Uterus (tissue), 2 donors: Measurements from ENCODE around the gene KLB.
A peak's percentile ranks its signal among the peaks of the same experiment; 100 is the strongest.

ENCODE experiments used
- POLR2A ChIP-seq, 2 donors: fragments of 450-650 bp; IDR thresholded peaks; one replicate each; pipeline ENCODE4 v1.6.1; 2016; ENCODE audit warnings: antibody characterized with exemption in 2 of 2, mild to moderate bottlenecking in 1 of 2, moderate library complexity in 1 of 2
- TF ChIP-seq, protein P1 (sequence below), 4 experiments: fragments of 200-600 bp in 2 of 4; fragments of 450-650 bp in 2 of 4; sonication (generic) in 2 of 4; IDR thresholded peaks; one replicate each; pipeline ENCODE4 v1.5.1; 2016 to 2019; ENCODE audit warnings: antibody characterized with exemption in 4 of 4, mild to moderate bottlenecking in 2 of 4, moderate library complexity in 1 of 4

DNA sequence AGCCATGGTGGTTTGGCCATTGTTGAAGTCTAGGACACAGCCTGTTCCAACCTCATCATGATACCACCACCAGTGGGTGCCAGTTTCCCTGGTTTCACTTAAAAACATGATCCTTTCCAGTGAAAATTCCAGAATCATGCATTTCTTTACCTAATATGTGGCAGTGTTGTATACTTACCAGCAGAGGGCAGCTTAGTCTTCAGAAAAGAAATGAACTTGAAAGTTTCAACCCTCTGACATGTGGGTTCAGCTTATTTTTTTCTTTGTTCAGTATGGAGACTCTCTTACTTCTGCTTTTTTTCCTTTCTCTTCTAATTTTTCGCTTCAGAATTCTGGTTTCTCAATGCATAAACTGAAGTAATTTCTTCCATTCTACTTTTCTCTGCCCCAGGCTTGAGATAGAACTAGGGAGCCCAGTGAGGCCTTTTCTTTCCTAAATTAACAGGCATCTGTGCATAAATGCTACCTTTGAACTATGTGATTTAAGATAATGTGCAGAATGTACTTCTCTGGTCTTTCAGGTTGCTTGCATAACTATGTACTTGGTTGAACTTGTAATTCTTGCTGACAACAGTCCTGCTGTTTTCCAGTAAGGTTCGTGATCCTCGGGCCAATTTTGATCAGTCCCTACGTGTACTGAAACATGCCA lies 62.8 kb downstream of the KLB start:
- TF ChIP-seq, protein P1, sequence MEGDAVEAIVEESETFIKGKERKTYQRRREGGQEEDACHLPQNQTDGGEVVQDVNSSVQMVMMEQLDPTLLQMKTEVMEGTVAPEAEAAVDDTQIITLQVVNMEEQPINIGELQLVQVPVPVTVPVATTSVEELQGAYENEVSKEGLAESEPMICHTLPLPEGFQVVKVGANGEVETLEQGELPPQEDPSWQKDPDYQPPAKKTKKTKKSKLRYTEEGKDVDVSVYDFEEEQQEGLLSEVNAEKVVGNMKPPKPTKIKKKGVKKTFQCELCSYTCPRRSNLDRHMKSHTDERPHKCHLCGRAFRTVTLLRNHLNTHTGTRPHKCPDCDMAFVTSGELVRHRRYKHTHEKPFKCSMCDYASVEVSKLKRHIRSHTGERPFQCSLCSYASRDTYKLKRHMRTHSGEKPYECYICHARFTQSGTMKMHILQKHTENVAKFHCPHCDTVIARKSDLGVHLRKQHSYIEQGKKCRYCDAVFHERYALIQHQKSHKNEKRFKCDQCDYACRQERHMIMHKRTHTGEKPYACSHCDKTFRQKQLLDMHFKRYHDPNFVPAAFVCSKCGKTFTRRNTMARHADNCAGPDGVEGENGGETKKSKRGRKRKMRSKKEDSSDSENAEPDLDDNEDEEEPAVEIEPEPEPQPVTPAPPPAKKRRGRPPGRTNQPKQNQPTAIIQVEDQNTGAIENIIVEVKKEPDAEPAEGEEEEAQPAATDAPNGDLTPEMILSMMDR (IDR thresholded peaks at IDR 0.05): peak; percentile 70 to 83 (median 80)
- TF ChIP-seq POLR2A (IDR thresholded peaks at IDR 0.05): no peak
